ENCODE results near the gene ZBTB7A. TPM values are rescaled to one million over a fixed set of nuclear protein-coding genes. Genes with fewer than 3 reads are reported as not detected.

The ZBTB7A gene
- total RNA-seq, 1 donor from 2014 or later, result 39.9 TPM

DNA sequence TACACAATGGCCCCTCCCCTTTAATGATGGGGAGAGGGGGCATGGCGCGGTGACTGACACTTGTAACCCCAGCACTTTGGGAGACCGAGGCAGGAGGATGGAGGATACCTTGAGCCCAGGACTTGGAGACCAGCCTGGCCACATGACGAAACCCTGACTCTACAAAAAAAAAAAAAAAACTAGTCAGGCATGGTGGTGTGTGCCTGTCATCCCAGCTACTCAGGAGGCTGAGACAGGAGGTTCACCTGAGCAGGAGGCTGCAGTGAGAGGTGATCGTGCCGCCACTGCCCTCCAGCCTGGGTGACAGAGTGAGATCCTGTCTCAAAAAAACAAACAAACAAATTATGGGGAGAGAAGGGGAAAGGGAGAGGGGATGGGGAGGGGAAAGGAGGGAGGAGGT, 13.8 kb upstream of the ZBTB7A start:
- TF ChIP-seq, protein P1, sequence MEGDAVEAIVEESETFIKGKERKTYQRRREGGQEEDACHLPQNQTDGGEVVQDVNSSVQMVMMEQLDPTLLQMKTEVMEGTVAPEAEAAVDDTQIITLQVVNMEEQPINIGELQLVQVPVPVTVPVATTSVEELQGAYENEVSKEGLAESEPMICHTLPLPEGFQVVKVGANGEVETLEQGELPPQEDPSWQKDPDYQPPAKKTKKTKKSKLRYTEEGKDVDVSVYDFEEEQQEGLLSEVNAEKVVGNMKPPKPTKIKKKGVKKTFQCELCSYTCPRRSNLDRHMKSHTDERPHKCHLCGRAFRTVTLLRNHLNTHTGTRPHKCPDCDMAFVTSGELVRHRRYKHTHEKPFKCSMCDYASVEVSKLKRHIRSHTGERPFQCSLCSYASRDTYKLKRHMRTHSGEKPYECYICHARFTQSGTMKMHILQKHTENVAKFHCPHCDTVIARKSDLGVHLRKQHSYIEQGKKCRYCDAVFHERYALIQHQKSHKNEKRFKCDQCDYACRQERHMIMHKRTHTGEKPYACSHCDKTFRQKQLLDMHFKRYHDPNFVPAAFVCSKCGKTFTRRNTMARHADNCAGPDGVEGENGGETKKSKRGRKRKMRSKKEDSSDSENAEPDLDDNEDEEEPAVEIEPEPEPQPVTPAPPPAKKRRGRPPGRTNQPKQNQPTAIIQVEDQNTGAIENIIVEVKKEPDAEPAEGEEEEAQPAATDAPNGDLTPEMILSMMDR (IDR thresholded peaks at IDR 0.05; ENCODE audit: insufficient read depth, low read length, poor library complexity, severe bottlenecking), result no peak

DNA sequence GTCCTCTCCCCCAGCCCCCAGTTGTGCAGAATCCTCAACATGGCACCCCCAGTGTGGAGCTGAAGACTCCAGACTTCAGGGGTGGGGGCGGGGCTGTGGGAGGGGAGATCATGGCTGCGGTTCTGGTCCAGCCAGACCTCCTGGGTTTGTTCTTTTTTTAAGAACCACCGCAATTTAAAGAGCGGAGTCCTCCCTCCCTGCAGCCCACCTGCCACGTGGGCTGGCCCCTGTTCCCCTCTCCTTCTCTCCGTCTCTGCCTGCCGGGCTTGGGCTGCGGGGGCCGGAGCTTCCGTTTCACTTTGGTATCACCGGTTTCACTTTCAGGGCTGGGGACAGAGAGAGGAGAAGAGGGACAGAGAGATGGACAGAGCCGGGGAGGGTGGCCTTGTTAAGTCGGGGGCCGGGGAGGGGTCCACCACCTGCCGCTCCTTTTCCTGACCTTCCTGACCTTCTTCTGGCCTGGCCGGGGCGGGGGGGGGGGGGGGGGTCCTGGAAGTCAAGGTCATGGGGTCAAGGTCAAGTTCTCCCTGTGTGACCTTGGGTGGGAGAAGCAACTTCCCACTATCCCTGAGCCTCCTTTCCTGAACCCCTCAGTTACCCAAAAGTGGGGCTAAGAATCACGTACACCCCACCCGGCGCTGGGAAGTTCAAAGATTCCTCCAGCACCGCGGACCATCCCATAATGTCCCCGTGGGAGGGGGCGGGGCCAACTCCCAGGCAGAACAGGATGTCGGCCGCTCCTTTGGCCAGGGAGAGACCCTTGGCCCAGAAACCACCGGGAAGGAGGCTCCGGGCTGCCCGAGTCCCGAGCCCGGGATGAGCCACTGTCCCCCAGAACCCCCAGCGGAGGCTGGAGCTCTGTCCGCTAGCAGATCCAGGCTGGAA, 11.3 kb upstream of the ZBTB7A start:
- DNase-seq (ENCODE audit: low read depth), result no peak
- H3K27me3 ChIP-seq (ENCODE audit: control insufficient read depth, insufficient read depth, low read length), result no peaks in the 10 kb centered on the region
- TF ChIP-seq, protein P1 (IDR thresholded peaks at IDR 0.05; ENCODE audit: insufficient read depth, low read length, poor library complexity, severe bottlenecking), result no peak
- H3K36me3 ChIP-seq (ENCODE audit: control insufficient read depth, insufficient read depth, low read length), result no peaks in the 10 kb centered on the region
- H3K4me3 ChIP-seq (ENCODE audit: low read depth, low read length), result peak overlapping the region; percentile 36

More for the DNA sequence above, 13.8 kb upstream of the ZBTB7A start:
- no peak overlapping the region for H3K4me3 ChIP-seq (ENCODE audit: low read depth, low read length)
- no peak for DNase-seq (ENCODE audit: low read depth)
- H3K36me3 ChIP-seq (ENCODE audit: control insufficient read depth, insufficient read depth, low read length), result no peaks in the 10 kb centered on the region
- H3K27me3 ChIP-seq (ENCODE audit: control insufficient read depth, insufficient read depth, low read length), result no peaks in the 10 kb centered on the region

- Histone ChIP-seq H3K36me3 (ENCODE audit: control insufficient read depth, insufficient read depth, low read length) (no peaks in the 10 kb centered on the region), H3K4me3 (ENCODE audit: low read depth, low read length) (no peak overlapping the region), H3K27me3 (ENCODE audit: control insufficient read depth, insufficient read depth, low read length) (no peaks in the 10 kb centered on the region)
- TF ChIP-seq, protein P1 (IDR thresholded peaks at IDR 0.05; ENCODE audit: insufficient read depth, low read length, poor library complexity, severe bottlenecking), result no peak
- no peak for DNase-seq (ENCODE audit: low read depth)
Measured at GRCh38 chr19:4077007-4077374, 10.3 kb upstream of the ZBTB7A start.

DNA sequence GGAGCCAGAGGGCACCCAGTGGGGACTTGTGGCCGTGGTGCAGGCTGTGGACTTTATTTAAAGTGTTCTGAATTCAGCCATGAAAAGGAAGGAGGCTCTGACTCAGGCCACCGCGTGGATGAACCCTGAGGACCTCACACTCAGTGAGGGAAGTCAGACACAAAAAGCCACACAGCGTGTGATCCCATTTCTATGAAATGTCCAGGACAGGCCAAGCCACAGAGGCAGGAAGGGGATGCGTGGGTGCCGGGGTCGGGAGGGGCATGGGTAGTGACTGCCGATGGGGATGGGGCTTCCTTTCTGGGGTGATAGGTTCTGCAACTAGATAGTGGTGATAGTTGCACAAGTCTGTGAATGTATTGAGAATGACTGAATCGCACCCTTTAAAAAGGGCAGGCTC, 8.7 kb upstream of the ZBTB7A start:
- Histone ChIP-seq H3K4me3 (ENCODE audit: low read depth, low read length) (no peak overlapping the region), H3K27me3 (ENCODE audit: control insufficient read depth, insufficient read depth, low read length) (no peaks in the 10 kb centered on the region), H3K36me3 (ENCODE audit: control insufficient read depth, insufficient read depth, low read length) (no peaks in the 10 kb centered on the region)
- TF ChIP-seq, protein P1 (IDR thresholded peaks at IDR 0.05; ENCODE audit: insufficient read depth, low read length, poor library complexity, severe bottlenecking), result no peak
- no peak for DNase-seq (ENCODE audit: low read depth)

- TF ChIP-seq, protein P1 (IDR thresholded peaks at IDR 0.05; ENCODE audit: insufficient read depth, low read length, poor library complexity, severe bottlenecking), result no peak
- no peak overlapping the region for H3K4me3 ChIP-seq (ENCODE audit: low read depth, low read length)
- H3K36me3 ChIP-seq (ENCODE audit: control insufficient read depth, insufficient read depth, low read length), result no peaks in the 10 kb centered on the region
- DNase-seq (ENCODE audit: low read depth), result no peak
- no peaks in the 10 kb centered on the region for H3K27me3 ChIP-seq (ENCODE audit: control insufficient read depth, insufficient read depth, low read length)
Measured at GRCh38 chr19:4071610-4072009, 4.9 kb upstream of the ZBTB7A start.

Data from kidney epithelial cell (primary cell).